Choroid plexus epithelial cell (primary cell): ENCODE data around the gene SAFB2.

Experiments
- DNase-seq: peaks from one replicate; pipeline ENCODE4 v3.0.0-alpha.2; 2010; ENCODE audit warnings: low read depth
- H3K4me3 ChIP-seq: 2 replicates; pipeline ENCODE4 v1.5.1; 2011; ENCODE audit warnings: low read depth, mild to moderate bottlenecking, control low read depth, low read length, moderate library complexity
- CTCF ChIP-seq: conservative IDR thresholded peaks from 2 replicates; pipeline ENCODE4 v1.5.1; 2011; ENCODE audit warnings: low read depth, mild to moderate bottlenecking, control low read depth, inconsistent platforms, low read length, moderate library complexity

SAFB2 gene

GRCh38 chr19:5664515-5664914 is 41.9 kb upstream of the SAFB2 start:
- no peak for DNase-seq
- TF ChIP-seq CTCF: no peak
- H3K4me3 ChIP-seq: no peak overlapping the region

GRCh38 chr19:5663904-5664303 is 41.3 kb upstream of the SAFB2 start:
- H3K4me3 ChIP-seq: no peak overlapping the region
- no peak for DNase-seq
- TF ChIP-seq CTCF: no peak

GRCh38 chr19:5661483-5661882 is 38.9 kb upstream of the SAFB2 start:
- H3K4me3 ChIP-seq: no peak overlapping the region
- no peak for DNase-seq
- no peak for TF ChIP-seq CTCF

GRCh38 chr19:5655412-5655811 is 32.8 kb upstream of the SAFB2 start:
- H3K4me3 ChIP-seq: no peak overlapping the region
- TF ChIP-seq CTCF: no peak
- no peak for DNase-seq

- DNase-seq: no peak
- H3K4me3 ChIP-seq: no peak overlapping the region
- no peak for TF ChIP-seq CTCF
These were observed 32.4 kb upstream of the SAFB2 start for GRCh38 chr19:5654931-5655330.

GRCh38 chr19:5652261-5652660 is 29.7 kb upstream of the SAFB2 start:
- H3K4me3 ChIP-seq: no peak overlapping the region
- no peak for TF ChIP-seq CTCF
- no peak for DNase-seq

GRCh38 chr19:5651361-5651760 is 28.8 kb upstream of the SAFB2 start:
- peak; percentile 11 for TF ChIP-seq CTCF
- H3K4me3 ChIP-seq: no peak overlapping the region
- DNase-seq: no peak
